Retina (tissue), 1 donor: ENCODE data around the gene C11orf52.
A peak's percentile ranks its signal among the peaks of the same experiment; 100 is the strongest.

Source experiments
- DNase-seq: peaks from one replicate; pipeline ENCODE4 v3.0.0-alpha.2; 2016

The C11orf52 gene

GRCh38 chr11:111939836-111940604 lies 21.3 kb downstream of the C11orf52 start:
- DNase-seq: peak; percentile 65

- DNase-seq: no peak
Observed at GRCh38 chr11:111941963-111942362, 23.2 kb downstream of the C11orf52 start.

GRCh38 chr11:111942829-111943228 lies 24.1 kb downstream of the C11orf52 start:
- no peak for DNase-seq

- DNase-seq: no peak
Observed at GRCh38 chr11:111944139-111944538, 25.4 kb downstream of the C11orf52 start.

DNA sequence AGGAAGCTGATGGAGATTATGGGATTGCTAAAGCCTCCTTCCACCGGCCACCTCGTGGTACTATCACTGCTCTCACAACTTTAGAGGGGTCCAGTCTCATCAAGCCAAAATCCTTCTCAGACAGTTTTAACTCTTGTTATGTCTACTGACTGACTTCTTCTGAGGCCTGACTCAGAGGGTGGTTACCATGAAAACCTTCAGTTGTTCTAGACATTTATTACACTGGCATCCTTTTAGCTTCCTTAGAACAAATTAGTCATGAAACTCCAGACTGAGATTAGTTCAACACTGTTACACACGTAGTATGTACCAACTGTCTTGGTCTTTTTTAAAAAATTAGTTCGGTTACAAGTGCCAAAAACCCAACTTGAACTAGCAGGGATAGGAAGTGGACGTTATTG lies 25.9 kb downstream of the C11orf52 start:
- no peak for DNase-seq

DNA sequence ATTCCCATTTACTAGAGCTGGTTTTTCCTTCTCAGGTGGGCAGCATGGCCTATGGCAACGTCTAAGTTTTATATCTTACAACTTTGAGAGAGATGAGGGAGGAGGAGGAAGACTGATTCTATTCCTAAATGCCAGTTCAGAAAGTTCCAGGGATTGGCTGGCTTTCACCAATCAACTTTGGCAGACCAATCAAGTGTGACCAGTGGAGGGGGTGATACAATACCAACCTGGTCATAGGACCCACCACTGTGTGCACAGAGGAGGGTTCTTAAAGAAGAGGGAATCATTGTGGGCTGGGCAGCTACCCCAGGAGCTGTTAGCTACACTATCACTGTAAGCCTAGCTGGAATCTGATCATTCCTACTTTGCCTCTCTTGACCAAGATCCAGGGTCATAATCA lies 26.5 kb downstream of the C11orf52 start:
- DNase-seq: no peak

DNA sequence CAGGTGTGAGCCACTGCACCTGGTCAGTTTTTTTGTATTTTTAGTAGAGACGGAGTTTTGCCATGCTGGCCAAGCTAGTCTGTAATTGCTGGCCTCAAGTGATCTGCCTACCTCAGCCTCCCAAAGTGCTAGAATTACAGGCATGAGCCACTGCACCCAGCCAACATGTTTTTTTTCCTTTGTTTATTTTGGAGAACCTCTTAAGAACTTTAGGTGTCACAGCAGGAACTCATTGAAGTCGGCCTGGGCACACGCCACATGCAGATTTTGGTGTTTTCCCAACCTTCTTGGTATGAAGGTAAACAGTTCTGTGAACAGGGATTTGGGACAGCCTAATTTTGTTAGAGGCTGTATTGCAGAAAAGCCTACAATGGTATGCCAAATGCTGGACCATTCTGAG lies 27.8 kb downstream of the C11orf52 start:
- DNase-seq: no peak

DNA sequence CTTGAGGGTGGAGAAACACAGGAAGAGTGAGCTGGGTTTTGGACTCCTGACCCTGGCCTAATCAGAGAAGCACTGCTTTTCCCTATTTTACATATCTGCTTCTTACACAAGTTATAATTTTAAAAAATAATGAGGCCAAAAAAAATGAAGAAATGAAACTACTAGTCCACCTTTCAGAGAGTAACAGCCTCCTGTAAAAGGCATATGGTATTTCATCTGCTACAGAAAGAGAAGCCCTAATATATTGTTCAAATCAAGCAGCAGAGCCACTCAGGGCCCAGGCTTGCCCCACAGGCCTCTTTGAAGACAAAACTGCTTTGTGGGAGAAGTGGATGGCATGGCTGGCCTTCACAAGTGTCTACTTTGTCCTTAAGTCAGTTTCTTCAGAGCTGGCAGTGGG lies 28.4 kb downstream of the C11orf52 start:
- DNase-seq: no peak

- DNase-seq: no peak
Observed at GRCh38 chr11:111949519-111950426, 31.1 kb downstream of the C11orf52 start.

DNA sequence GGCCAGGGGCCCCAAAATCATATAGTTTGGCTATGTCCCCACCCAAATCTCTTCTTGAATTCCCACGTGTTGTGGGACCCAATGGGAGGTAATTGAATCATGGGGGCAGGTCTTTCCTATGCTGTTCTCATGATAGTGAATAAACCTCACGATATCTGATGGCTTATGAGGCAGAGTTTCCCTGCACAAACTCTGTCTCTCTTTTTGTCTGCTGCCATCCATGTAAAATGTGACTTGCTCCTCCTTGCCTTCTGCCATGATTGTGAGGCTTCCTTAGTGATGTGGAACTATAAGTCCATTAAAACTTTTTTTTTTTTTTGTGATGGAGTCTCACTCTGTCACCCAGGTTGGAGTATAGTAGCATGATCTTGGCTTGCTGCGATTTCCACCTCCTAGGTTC lies 32.9 kb downstream of the C11orf52 start:
- no peak for DNase-seq

GRCh38 chr11:111954154-111954553 lies 35.4 kb downstream of the C11orf52 start:
- no peak for DNase-seq

GRCh38 chr11:111957663-111958444 lies 39.1 kb downstream of the C11orf52 start:
- DNase-seq: no peak

DNA sequence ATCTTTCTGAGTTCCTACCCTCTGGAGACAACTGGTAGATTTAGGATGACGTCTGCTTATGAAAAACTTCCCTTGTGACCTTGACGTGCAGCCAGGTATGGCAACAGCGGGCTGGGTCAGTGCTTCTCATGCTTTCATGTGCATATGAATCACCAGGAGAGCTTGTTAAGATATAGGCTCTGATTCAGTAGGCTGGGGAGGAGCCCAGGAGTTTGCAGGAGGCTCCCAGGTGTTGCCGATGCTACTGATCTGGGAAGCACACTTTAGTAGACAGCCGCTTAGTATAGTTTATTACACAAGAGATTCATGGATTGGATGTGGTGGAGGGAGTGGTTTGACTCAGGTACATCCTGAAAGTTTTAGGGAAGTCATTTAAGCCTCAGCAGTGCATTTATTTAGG lies 42.2 kb downstream of the C11orf52 start:
- no peak for DNase-seq

DNA sequence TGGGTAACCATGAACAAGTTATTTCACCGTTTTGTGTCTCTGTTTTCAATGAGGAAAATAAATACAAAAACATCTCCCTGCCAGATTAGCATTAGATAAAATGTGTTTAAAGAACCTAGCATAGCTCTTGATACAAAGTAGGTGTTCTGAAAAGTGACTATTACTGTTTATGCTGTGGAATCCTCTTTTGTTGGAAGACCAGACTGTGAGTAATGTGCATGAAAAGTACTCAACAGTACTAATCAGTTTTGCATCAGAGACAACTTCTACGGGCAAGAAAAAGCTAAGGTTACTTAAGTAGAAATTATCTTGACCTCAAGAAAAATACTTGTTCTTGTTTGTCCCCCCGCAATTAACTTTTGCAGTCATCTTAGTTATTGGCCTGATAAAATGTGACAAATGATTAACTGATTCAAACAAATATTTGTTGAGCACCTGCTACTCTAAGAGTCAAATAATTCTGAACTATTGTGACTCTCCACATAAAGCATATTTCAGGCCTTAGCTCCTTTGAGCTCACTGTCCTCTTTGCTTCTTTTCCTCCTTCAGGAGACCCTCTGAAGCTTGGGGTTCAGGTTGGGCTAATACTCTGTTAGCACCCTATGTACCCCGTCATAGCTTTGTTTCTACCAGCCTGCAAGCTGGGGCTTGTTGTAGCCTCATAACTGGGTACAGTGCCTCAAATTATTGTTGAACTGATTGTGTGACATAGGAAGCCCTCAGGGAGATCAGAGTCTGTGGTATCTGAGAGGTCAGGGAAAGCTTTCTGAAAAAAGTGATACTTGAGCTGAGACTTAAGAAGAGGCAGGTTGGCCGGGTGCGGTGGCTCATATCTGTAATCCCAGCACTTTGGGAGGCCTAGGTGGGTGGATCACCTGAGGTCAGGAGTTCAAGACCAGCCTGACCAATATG lies 42.9 kb downstream of the C11orf52 start:
- DNase-seq: no peak

GRCh38 chr11:111963931-111964340 lies 45.2 kb downstream of the C11orf52 start:
- no peak for DNase-seq

GRCh38 chr11:111966678-111967077 lies 48.0 kb downstream of the C11orf52 start:
- no peak for DNase-seq

DNA sequence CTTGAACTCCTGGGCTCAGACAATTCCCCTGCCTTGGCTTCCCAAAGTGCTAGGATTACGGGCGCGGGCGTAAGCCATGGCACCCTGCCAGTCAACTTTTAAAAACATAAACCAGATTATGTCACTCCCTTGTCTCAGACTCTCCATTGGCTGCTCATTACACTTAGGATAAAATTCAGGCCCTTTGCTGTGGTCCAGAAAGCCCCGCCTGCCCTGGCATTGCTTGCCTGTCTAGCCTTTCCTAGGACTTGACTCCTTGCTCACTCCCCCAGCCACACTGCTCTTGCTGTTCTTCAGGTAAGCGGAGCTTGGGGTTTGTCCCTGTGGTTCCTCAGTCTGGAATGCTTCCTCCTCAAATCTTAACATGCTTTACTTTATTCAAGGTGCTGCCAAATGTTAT lies 48.9 kb downstream of the C11orf52 start:
- DNase-seq: no peak

DNA sequence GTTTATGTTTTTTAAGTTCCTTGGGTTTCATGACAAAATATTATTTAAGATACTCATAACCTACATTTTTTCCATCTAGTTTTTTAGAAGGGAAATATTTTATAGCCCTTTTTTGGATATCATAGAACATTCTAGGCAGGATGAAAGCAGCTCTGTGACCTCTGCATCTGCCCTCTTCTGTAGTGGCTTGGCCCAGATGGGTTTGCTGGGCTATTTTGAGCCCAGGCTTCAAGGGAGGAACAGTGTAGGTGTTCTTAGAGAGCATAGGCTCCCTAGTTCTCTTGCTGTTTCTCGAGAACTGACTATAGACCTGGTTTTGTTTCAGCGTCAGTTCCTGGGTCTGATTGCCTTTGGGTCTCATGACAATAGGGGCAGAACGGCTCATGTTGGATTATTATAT lies 50.6 kb downstream of the C11orf52 start:
- no peak for DNase-seq

- no peak for DNase-seq
Observed at GRCh38 chr11:111974446-111974845, 55.7 kb downstream of the C11orf52 start.

DNA sequence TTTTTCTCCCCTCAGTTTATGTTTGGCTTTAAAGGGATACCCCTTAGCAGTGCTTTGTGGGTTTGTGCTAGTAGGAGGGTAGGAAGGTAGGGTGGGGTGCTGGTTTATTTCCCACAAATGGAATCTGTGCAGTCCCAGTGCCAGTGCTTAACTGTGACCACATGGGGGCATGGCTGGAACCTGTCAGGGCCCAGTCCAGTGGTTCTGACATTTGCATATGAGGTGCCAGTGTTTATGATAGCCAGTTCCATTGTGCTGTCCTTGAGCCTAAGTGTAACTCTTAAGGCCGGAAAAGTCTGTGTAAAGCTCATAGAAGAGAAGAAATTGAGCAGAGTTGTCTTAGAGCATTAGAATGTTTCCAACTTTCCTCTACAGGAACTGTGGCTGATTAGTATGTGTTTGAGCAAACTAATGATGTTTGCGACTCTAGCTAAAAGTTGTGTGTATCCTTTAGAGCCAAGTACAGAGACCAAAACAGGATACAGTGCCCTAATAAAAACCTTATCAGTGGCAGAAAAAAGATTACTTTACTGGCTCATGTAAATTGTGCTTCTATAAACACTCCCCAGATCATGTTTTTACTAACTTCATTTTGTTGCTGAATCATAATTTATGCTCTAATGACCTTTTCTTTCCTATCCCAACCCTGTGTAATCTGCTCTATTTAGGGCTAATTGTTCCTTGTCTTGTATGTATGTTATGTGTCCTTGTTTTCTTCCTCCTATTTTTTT lies 56.5 kb downstream of the C11orf52 start:
- no peak for DNase-seq

DNA sequence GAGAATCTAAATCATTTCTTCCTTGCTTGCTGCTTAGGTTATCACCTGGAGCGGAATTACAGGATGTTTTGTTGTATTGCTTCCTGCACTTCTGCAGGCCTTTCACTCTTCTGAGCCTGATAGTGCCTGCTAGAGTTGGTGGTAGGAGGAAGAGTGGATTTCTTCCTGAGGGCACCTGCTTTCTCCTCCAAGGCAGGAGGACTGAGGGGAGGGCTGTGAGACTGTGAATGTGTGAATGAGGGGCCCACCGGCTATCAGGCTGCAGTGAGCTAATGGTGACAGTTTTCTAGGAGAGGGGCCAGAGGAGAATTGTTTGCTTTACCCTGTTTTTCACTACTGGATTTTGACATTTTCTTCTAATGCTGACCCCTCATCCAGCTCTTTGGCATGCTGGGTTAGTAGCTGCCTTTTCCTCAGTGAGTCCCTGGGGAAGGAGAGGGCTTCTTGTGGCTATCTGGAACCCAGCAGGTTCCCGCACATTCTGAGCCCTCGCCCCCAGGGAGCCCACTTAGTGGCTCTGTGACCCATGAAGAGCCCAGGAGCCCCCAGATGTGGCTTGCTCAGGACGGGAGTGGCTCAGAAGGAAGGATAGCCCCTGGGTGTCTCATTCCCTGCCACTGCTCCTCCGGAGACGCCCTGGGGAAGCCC lies 57.5 kb downstream of the C11orf52 start:
- DNase-seq: no peak
